H9 (cell line): ENCODE measurements around the gene CPLX4. TPM values are rescaled to one million over a fixed set of nuclear protein-coding genes. Genes with fewer than 3 reads are reported as not detected.

Experiments used
- DNase-seq: peaks from one replicate; pipeline ENCODE4 v3.0.0-alpha.2; 2017
- H2AFZ ChIP-seq: one replicate; pipeline ENCODE4 v1.6.1; 2013; ENCODE audit warnings: mild to moderate bottlenecking, low read length, control low read depth, moderate library complexity
- H2AK5ac ChIP-seq: 2 replicates; pipeline ENCODE4 v1.6.1; 2013; ENCODE audit warnings: low read length, control low read depth, mixed read lengths; ENCODE audit not compliant: insufficient read length
- H2BK120ac ChIP-seq: one replicate; pipeline ENCODE4 v1.6.1; 2013; ENCODE audit warnings: low read depth, mild to moderate bottlenecking, low read length, control low read depth, inconsistent platforms; ENCODE audit not compliant: poor library complexity, severe bottlenecking
- H2BK12ac ChIP-seq: 2 replicates; pipeline ENCODE4 v1.6.1; 2013; ENCODE audit warnings: low read length, control low read depth, mixed read lengths, low read depth; ENCODE audit not compliant: insufficient read length
- H2BK15ac ChIP-seq: 2 replicates; pipeline ENCODE4 v1.6.1; 2013; ENCODE audit warnings: low read depth, low read length, control low read depth
- H2BK20ac ChIP-seq: one replicate; pipeline ENCODE4 v1.6.1; 2013; ENCODE audit warnings: low read depth, mild to moderate bottlenecking, low read length, control low read depth, inconsistent platforms; ENCODE audit not compliant: poor library complexity, severe bottlenecking
- H2BK5ac ChIP-seq: 2 replicates; pipeline ENCODE4 v1.6.1; 2013; ENCODE audit warnings: low read length, control low read depth, mixed read lengths; ENCODE audit not compliant: insufficient read length
- H3K14ac ChIP-seq: 2 replicates; pipeline ENCODE4 v1.6.1; 2013; ENCODE audit warnings: low read length, control low read depth; ENCODE audit not compliant: insufficient read depth
- H3K18ac ChIP-seq: 2 replicates; pipeline ENCODE4 v1.6.1; 2013; ENCODE audit warnings: low read depth, mild to moderate bottlenecking, mixed read lengths, low read length, control low read depth; ENCODE audit not compliant: insufficient read length
- H3K23ac ChIP-seq: 2 replicates; pipeline ENCODE4 v1.6.1; 2013; ENCODE audit warnings: low read length, control low read depth, mixed read lengths, low read depth; ENCODE audit not compliant: insufficient read length
- H3K23me2 ChIP-seq: 2 replicates; pipeline ENCODE4 v1.6.1; 2013; ENCODE audit warnings: low read depth, mild to moderate bottlenecking, mixed read lengths, low read length, control low read depth; ENCODE audit not compliant: insufficient read length, poor library complexity, severe bottlenecking
- H3K27ac ChIP-seq: 2 replicates; pipeline ENCODE4 v1.5.1; 2013; ENCODE audit warnings: low read length, control low read depth, mixed read lengths, low read depth; ENCODE audit not compliant: insufficient read length
- H3K27me3 ChIP-seq: 2 replicates; pipeline ENCODE4 v1.6.1; 2013; ENCODE audit warnings: low read length, control low read depth, inconsistent platforms; ENCODE audit not compliant: insufficient read depth
- H3K4ac ChIP-seq: 2 replicates; pipeline ENCODE4 v1.6.1; 2013; ENCODE audit warnings: low read depth, mild to moderate bottlenecking, control low read depth, inconsistent platforms, low read length, moderate library complexity
- H3K4me1 ChIP-seq: 2 replicates; pipeline ENCODE4 v1.6.1; 2013; ENCODE audit warnings: low read length, control low read depth, inconsistent platforms; ENCODE audit not compliant: insufficient read depth
- H3K4me2 ChIP-seq: 2 replicates; pipeline ENCODE4 v1.6.1; 2013; ENCODE audit warnings: low read length, control low read depth, mixed read lengths; ENCODE audit not compliant: insufficient read length, insufficient read depth
- H3K56ac ChIP-seq: 2 replicates; pipeline ENCODE4 v1.6.1; 2013; ENCODE audit warnings: low read depth, mild to moderate bottlenecking, mixed read lengths, low read length, control low read depth; ENCODE audit not compliant: insufficient read length
- H3K79me1 ChIP-seq: 2 replicates; pipeline ENCODE4 v1.6.1; 2013; ENCODE audit warnings: low read depth, mild to moderate bottlenecking, moderate library complexity, low read length, control low read depth, inconsistent platforms; ENCODE audit not compliant: insufficient read depth, poor library complexity, severe bottlenecking
- H3K79me2 ChIP-seq: 2 replicates; pipeline ENCODE4 v1.6.1; 2013; ENCODE audit warnings: low read length, control low read depth, inconsistent platforms; ENCODE audit not compliant: insufficient read depth
- H3K9ac ChIP-seq: 2 replicates; pipeline ENCODE4 v1.6.1; 2013; ENCODE audit warnings: low read length, control low read depth, mixed read lengths; ENCODE audit not compliant: insufficient read length; ENCODE audit errors: extremely low read depth
- H3K9me3 ChIP-seq: one replicate; pipeline ENCODE4 v1.6.1; 2013; ENCODE audit warnings: low read depth, low read length, inconsistent platforms; ENCODE audit not compliant: control insufficient read depth
- H3T11ph ChIP-seq: one replicate; pipeline ENCODE4 v1.6.1; 2013; ENCODE audit warnings: mild to moderate bottlenecking, low read length, control low read depth, inconsistent platforms
- H4K20me1 ChIP-seq: one replicate; pipeline ENCODE4 v1.6.1; 2013; ENCODE audit not compliant: control insufficient read depth, insufficient read length, insufficient read depth
- H4K5ac ChIP-seq: 2 replicates; pipeline ENCODE4 v1.6.1; 2013; ENCODE audit warnings: low read depth, mild to moderate bottlenecking, mixed read lengths, low read length, control low read depth; ENCODE audit not compliant: insufficient read length
- H4K8ac ChIP-seq: replicated peaks from 2 replicates; pipeline ENCODE4 v1.6.1; 2013; ENCODE audit warnings: low read length, control low read depth, mixed read lengths, low read depth; ENCODE audit not compliant: insufficient read length
- H4K91ac ChIP-seq: 2 replicates; pipeline ENCODE4 v1.6.1; 2013; ENCODE audit warnings: low read depth, mild to moderate bottlenecking, moderate library complexity, mixed read lengths, low read length, control low read depth; ENCODE audit not compliant: insufficient read length
- H3K27ac Mint-ChIP-seq, 3 experiments: 2 replicates in 2 of 3; 3 replicates in 1 of 3; pipeline ENCODE4 v1.8.0; 2020 to 2021; ENCODE audit warnings: mixed read lengths in 3 of 3, mild to moderate bottlenecking in 1 of 3, moderate library complexity in 1 of 3
- H3K27me3 Mint-ChIP-seq: 2 replicates; pipeline ENCODE4 v1.8.0; 2021; ENCODE audit warnings: low read depth, mild to moderate bottlenecking, moderate library complexity, mixed read lengths
- H3K36me3 Mint-ChIP-seq, 3 experiments: 2 replicates in 2 of 3; 3 replicates in 1 of 3; pipeline ENCODE4 v1.8.0; 2020 to 2021; ENCODE audit warnings: low read depth in 3 of 3, mixed read lengths in 3 of 3; ENCODE audit not compliant: insufficient read depth in 1 of 3
- H3K4me1 Mint-ChIP-seq, 2 experiments: 2 replicates each; pipeline ENCODE4 v1.8.0; 2020; ENCODE audit warnings: mixed read lengths in 2 of 2
- H3K4me3 Mint-ChIP-seq, 2 experiments: 2 replicates in 1 of 2; 3 replicates in 1 of 2; pipeline ENCODE4 v1.8.0; 2020 to 2021; ENCODE audit warnings: mild to moderate bottlenecking in 2 of 2, mixed read lengths in 2 of 2, moderate library complexity in 1 of 2
- H3K9me3 Mint-ChIP-seq, 2 experiments: 2 replicates in 1 of 2; 3 replicates in 1 of 2; pipeline ENCODE4 v1.8.0; 2020; ENCODE audit warnings: mild to moderate bottlenecking in 2 of 2, mixed read lengths in 2 of 2, moderate library complexity in 1 of 2
- WGBS: extraction: QIAGEN DNeasy Blood & Tissue Kit; methylation state at CpG from one replicate; pipeline ENCODE4 v1.1.7; 2013; ENCODE audit warnings: missing lambda C conversion rate, low lambda C conversion rate, mixed read lengths; ENCODE audit not compliant: insufficient read length; ENCODE audit errors: extremely low coverage; 5-methylcytosine and 5-hydroxymethylcytosine counted together
- total RNA-seq: library from RNA; stranded (reverse); gene quantifications from 2 replicates; pipeline ENCODE4 v1.2.1, GENCODE V29; 2021
- TF ChIP-seq, protein P1 (sequence below): fragments of 200-600 bp; sonication (generic); conservative IDR thresholded peaks from 3 replicates; pipeline ENCODE4 v1.8.0; 2021; ENCODE audit warnings: antibody characterized with exemption, mild to moderate bottlenecking

The CPLX4 gene
- total RNA-seq, 1 experiment from 2014 or later = not detected

DNA sequence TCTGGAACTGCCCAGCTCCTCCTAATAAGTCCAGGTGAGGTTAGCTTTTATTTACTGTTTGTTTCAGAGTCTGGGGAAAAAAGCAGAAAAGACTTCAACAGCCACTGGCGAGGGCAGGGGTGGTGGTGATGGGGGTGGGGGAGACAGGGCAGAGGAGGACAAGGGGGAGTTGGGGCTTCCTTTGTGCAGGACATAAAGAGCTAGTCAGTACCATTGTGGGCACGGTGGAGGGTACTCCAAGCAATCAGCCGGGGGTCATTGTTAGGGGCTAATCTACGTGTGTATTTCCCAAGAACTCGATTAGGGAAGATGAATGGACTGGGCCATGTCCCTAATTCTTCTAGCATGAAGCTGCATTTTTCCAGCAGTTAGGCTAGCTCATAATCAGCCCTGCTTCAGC, 42.4 kb downstream of the CPLX4 start:
- H3K9me3 ChIP-seq = no peaks in the 10 kb centered on the region
- H3K18ac ChIP-seq = no peak overlapping the region
- H3K9me3 Mint-ChIP-seq = peaks cover 0 to 5% of the 10 kb centered on the region in 2 experiments; a peak in 1 of 5 replicates
- H3K4me1 Mint-ChIP-seq = peaks cover 25 to 29% of the 10 kb centered on the region in 2 experiments
- peaks cover 12% of the 10 kb centered on the region for H3K23me2 ChIP-seq
- TF ChIP-seq, protein P1, sequence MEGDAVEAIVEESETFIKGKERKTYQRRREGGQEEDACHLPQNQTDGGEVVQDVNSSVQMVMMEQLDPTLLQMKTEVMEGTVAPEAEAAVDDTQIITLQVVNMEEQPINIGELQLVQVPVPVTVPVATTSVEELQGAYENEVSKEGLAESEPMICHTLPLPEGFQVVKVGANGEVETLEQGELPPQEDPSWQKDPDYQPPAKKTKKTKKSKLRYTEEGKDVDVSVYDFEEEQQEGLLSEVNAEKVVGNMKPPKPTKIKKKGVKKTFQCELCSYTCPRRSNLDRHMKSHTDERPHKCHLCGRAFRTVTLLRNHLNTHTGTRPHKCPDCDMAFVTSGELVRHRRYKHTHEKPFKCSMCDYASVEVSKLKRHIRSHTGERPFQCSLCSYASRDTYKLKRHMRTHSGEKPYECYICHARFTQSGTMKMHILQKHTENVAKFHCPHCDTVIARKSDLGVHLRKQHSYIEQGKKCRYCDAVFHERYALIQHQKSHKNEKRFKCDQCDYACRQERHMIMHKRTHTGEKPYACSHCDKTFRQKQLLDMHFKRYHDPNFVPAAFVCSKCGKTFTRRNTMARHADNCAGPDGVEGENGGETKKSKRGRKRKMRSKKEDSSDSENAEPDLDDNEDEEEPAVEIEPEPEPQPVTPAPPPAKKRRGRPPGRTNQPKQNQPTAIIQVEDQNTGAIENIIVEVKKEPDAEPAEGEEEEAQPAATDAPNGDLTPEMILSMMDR = no peak
- no peak overlapping the region for H2BK12ac ChIP-seq
- no peak overlapping the region for H4K5ac ChIP-seq
- H3K56ac ChIP-seq = no peak overlapping the region
- H3K27me3 Mint-ChIP-seq = peaks cover 99% of the 10 kb centered on the region
- H2AFZ ChIP-seq = no peak overlapping the region
- H3K4me2 ChIP-seq = no peak overlapping the region
- no peak overlapping the region for H3K4ac ChIP-seq
- H4K91ac ChIP-seq = no peak overlapping the region
- no peak overlapping the region for H3K27ac ChIP-seq
- no peak overlapping the region for H3T11ph ChIP-seq
- H3K4me1 ChIP-seq = no peaks in the 10 kb centered on the region
- WGBS = no CpG with 5 or more reads among the region's 5 CpGs
- no peak overlapping the region for H2BK120ac ChIP-seq
- H3K27me3 ChIP-seq = peaks cover 55% of the 10 kb centered on the region
- H4K8ac ChIP-seq = no peak overlapping the region
- no peak overlapping the region for H2AK5ac ChIP-seq
- no peak overlapping the region for H3K14ac ChIP-seq
- H3K4me3 Mint-ChIP-seq = peak overlapping the region in 1 of 2 experiments; percentile 36; a peak in 1 of 5 replicates
- H2BK5ac ChIP-seq = no peak overlapping the region
- no peak overlapping the region for H3K27ac Mint-ChIP-seq
- no peak overlapping the region for H3K9ac ChIP-seq
- H2BK15ac ChIP-seq = no peak overlapping the region
- H3K79me1 ChIP-seq = no peaks in the 10 kb centered on the region
- H4K20me1 ChIP-seq = no peaks in the 10 kb centered on the region
- DNase-seq = no peak
- no peak overlapping the region for H3K23ac ChIP-seq
- H2BK20ac ChIP-seq = no peak overlapping the region
- H3K79me2 ChIP-seq = no peaks in the 10 kb centered on the region
- H3K36me3 Mint-ChIP-seq = no peaks in the 10 kb centered on the region
